Esophagus muscularis mucosa (tissue), 3 donors: ENCODE results near the gene PLA2G4F.

Source experiments
- CTCF ChIP-seq, 3 experiments: fragments of 200-600 bp in 2 of 3; fragments of 450-650 bp in 1 of 3; sonication (generic) in 2 of 3; IDR thresholded peaks; one replicate each; pipeline ENCODE4 v1.5.1; 2017 to 2019; ENCODE audit warnings: antibody characterized with exemption in 3 of 3, mild to moderate bottlenecking in 2 of 3, moderate library complexity in 1 of 3
- POLR2A ChIP-seq: fragments of 450-650 bp; IDR thresholded peaks from one replicate; pipeline ENCODE4 v1.6.1; 2017; ENCODE audit warnings: antibody characterized with exemption, moderate library complexity, mild to moderate bottlenecking, low read depth

GRCh38 chr15:42149493-42150218 is 6.8 kb downstream of the PLA2G4F start:
- TF ChIP-seq POLR2A (no peak), CTCF (IDR thresholded peaks at IDR 0.05) (no peak)
